ENCODE results near the gene CPPED1. TPM values are rescaled to one million over a fixed set of nuclear protein-coding genes. Genes with fewer than 3 reads are reported as not detected.

Gene CPPED1, protein sequence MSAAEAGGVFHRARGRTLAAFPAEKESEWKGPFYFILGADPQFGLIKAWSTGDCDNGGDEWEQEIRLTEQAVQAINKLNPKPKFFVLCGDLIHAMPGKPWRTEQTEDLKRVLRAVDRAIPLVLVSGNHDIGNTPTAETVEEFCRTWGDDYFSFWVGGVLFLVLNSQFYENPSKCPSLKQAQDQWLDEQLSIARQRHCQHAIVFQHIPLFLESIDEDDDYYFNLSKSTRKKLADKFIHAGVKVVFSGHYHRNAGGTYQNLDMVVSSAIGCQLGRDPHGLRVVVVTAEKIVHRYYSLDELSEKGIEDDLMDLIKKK
- 10 to 100 TPM; 11.3 to 26.8 TPM for total RNA-seq

DNA sequence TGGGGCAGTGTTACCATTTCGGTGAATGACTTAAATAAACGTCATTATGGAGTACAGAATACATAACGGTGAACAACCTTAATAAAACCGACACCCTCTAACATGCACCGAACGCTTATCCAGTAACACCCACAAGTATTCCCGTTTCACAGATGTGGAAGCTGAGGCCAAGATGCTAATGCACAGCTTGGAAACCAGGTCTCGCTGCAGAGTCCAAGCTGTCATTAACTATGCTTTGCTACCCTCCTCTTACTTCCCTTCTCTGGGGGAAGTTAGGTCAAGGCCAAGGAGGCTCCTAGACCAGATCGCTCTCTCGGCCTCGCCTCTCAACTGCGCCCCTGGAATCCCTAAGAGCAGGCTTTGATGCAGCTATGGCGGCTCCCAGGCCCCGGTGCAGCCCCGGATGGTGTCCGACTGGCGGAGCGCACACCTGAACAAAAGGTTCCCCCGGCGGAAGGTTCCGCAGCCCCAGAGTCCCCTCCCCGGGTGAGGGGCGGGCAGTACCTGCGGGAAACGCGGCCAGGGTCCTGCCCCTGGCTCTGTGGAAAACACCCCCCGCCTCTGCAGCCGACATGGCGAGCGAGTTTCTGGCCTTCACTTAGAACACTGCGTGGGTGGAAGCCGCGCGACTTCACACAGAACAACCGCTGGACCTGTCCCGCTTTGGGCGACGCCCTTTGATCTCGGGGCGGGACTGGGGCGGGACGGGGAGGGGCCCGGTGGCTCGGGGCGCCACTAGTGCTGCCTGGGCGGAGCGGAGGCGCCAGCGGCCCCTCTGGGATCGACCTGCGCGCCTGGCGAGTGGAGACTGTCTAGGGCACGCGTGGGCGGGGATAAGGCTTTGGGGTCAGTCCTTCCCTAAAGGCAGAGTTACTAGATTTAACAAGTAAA lies at the start of gene CPPED1:
Gene CPPED1, minus strand, starts transcription at position 685 of the 891 bp plus-strand sequence. Its CDS starts 111 bp downstream, at position 574.
- H3K27ac Mint-ChIP-seq: peak within 1 kb of the TSS; percentile 61 to 75
- H3K9me3 Mint-ChIP-seq: peaks cover 7% of the 10 kb centered on the region
- peaks cover 0 to 2% of the 10 kb centered on the region in 2 donors for H3K27me3 Mint-ChIP-seq
- H3K4me1 Mint-ChIP-seq (ENCODE audit: low read depth in 2 of 2): peaks cover 26 to 35% of the 10 kb centered on the region in 2 donors
- H3K4me3 Mint-ChIP-seq: peak within 1 kb of the TSS; percentile 99
- DNase-seq (ENCODE audit: low spot score) (peak; percentile 93), ATAC-seq (peak; percentile 96 to 98)
- peaks cover 5% of the 10 kb centered on the region for H3K36me3 Mint-ChIP-seq

- Mint-ChIP-seq H3K9me3 (no peaks in the 10 kb centered on the region), H3K4me3 (no peak overlapping the region), H3K27ac (no peak overlapping the region), H3K36me3 (no peaks in the 10 kb centered on the region), H3K27me3 (peaks cover 6 to 14% of the 10 kb centered on the region in 2 donors), H3K4me1 (ENCODE audit: low read depth in 2 of 2) (no peaks in the 10 kb centered on the region)
- DNase-seq (ENCODE audit: low spot score) (no peak), ATAC-seq (no peak)
Observed at GRCh38 chr16:12850186-12850585, 46.5 kb upstream of the CPPED1 start.

DNA sequence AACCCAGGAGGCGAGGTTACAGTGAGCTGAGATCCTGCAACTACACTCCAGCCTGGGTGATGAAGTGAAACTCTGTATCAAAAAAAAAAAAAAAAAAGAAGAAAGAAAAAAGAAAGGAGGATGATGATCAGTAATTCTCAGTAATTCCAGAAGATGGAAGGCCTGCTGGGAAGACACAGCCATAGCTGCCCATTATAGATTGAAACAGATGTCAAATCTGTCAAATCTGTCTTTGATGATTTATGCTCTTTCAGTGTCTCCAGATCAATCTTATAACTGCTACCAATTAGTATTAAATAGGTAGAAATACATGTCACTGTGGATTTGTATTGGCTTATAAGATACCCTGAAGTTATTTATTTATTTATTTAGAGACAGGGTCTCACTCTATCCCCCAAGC lies 42.9 kb upstream of the CPPED1 start:
- H3K27ac Mint-ChIP-seq: no peak overlapping the region
- H3K27me3 Mint-ChIP-seq: peaks cover 11 to 15% of the 10 kb centered on the region in 2 donors
- ATAC-seq (no peak), DNase-seq (ENCODE audit: low spot score) (no peak)
- H3K36me3 Mint-ChIP-seq: no peaks in the 10 kb centered on the region
- H3K9me3 Mint-ChIP-seq: no peaks in the 10 kb centered on the region
- no peak overlapping the region for H3K4me3 Mint-ChIP-seq
- H3K4me1 Mint-ChIP-seq (ENCODE audit: low read depth in 2 of 2): no peaks in the 10 kb centered on the region

DNA sequence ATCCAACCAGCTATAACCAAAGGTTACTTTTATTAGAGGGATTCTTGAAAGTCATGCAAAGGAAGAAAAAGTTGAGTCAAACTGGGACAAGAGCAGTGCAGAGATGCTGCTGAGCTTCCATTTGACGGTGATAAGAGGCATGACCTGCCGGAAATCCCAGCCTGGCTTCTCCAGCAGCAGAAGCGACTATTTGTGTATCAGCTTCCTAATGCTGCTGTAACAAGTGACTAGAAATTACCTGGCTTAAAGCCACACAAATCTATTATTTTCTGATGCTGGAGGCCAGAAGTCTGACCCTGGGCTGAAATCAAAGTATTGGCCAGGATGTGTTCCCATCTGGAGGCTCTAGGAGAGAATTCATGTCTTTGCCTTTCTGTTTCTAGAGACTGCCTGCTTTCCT lies 41.6 kb upstream of the CPPED1 start:
- no peaks in the 10 kb centered on the region for H3K36me3 Mint-ChIP-seq
- no peak for ATAC-seq
- H3K27ac Mint-ChIP-seq: no peak overlapping the region
- H3K9me3 Mint-ChIP-seq: no peaks in the 10 kb centered on the region
- H3K4me3 Mint-ChIP-seq: no peak overlapping the region
- peaks cover 15 to 23% of the 10 kb centered on the region in 2 donors for H3K27me3 Mint-ChIP-seq
- no peaks in the 10 kb centered on the region for H3K4me1 Mint-ChIP-seq (ENCODE audit: low read depth in 2 of 2)
- DNase-seq (ENCODE audit: low spot score): no peak

DNA sequence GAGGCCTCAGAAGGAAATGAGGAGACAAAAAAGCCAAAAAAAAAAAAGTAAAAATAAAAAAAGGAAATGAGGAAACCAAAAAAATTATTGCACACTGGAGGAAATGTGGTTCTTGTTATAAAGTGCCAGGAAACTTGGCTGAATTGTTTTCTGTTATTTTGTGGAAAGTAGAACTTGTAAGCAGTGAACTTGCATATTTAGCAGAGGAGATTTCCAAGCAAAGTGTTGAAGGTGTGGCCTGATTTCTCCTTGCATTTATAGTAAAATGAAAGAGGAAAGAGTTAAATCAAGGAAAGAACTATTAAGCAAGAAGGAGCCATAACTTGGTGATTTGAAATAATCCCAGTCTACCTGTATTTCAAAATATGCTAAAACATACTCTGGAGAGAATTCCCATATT lies 34.1 kb upstream of the CPPED1 start:
- H3K36me3 Mint-ChIP-seq: no peaks in the 10 kb centered on the region
- no peak overlapping the region for H3K4me3 Mint-ChIP-seq
- no peak overlapping the region for H3K27ac Mint-ChIP-seq
- H3K9me3 Mint-ChIP-seq: no peaks in the 10 kb centered on the region
- peaks cover 15 to 20% of the 10 kb centered on the region in 2 donors for H3K27me3 Mint-ChIP-seq
- DNase-seq (ENCODE audit: low spot score): no peak
- no peaks in the 10 kb centered on the region for H3K4me1 Mint-ChIP-seq (ENCODE audit: low read depth in 2 of 2)
- ATAC-seq: no peak

- no peak overlapping the region for H3K4me3 Mint-ChIP-seq
- ATAC-seq: no peak
- H3K27me3 Mint-ChIP-seq: peaks cover 19 to 20% of the 10 kb centered on the region in 2 donors
- H3K4me1 Mint-ChIP-seq (ENCODE audit: low read depth in 2 of 2): no peaks in the 10 kb centered on the region
- DNase-seq (ENCODE audit: low spot score): no peak
- H3K9me3 Mint-ChIP-seq: no peaks in the 10 kb centered on the region
- H3K27ac Mint-ChIP-seq: no peak overlapping the region
- no peaks in the 10 kb centered on the region for H3K36me3 Mint-ChIP-seq
Observed at GRCh38 chr16:12837291-12837690, 33.6 kb upstream of the CPPED1 start.

GRCh38 chr16:12833926-12834325 lies 30.2 kb upstream of the CPPED1 start:
- DNase-seq (ENCODE audit: low spot score) (no peak), ATAC-seq (no peak)
- H3K27ac Mint-ChIP-seq: no peak overlapping the region

DNA sequence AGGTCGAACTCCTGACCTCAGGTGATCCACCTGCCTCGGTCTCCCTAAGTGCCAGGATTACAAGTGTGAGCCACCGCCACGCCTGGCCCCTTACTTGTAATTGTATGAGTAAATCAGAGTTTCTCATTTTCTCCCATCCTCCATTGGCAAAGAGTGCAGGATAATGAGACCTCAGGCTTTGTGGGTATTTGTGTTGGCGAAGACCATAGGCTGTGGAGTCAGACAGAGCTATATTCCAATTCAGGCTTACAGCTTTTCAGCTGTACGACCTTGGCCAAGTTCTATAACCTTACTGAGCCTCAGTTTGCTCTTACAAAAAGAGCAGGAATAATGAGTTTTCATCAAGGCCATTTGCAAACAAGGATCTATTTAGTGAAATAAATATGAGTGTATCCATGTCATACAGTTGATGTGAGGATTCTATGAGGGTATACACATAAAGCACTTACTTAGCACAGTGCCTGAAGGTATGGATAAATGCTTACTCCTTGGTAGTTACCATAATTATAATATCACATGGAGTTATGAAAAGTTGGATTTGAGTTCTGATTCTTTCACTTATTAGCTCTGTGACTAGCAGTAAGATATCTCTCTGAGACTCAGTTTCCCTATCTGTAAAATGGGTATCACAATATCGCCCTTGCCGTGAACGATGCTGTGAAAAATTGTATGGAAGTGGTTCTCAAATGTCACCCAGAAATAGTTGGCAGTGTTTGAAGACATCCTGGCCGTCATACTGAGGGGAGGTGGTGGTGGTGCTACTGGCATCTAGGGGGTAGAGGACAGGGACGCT lies 25.6 kb upstream of the CPPED1 start:
- DNase-seq (ENCODE audit: low spot score) (no peak), ATAC-seq (no peak)
- H3K9me3 Mint-ChIP-seq: no peaks in the 10 kb centered on the region
- no peaks in the 10 kb centered on the region for H3K36me3 Mint-ChIP-seq
- no peak overlapping the region for H3K27ac Mint-ChIP-seq
- peaks cover 17 to 24% of the 10 kb centered on the region in 2 donors for H3K27me3 Mint-ChIP-seq
- no peaks in the 10 kb centered on the region for H3K4me1 Mint-ChIP-seq (ENCODE audit: low read depth in 2 of 2)
- no peak overlapping the region for H3K4me3 Mint-ChIP-seq

More at GRCh38 chr16:12833926-12834325, 30.2 kb upstream of the CPPED1 start:
- Mint-ChIP-seq H3K4me1 (ENCODE audit: low read depth in 2 of 2) (no peaks in the 10 kb centered on the region), H3K27me3 (peaks cover 7 to 17% of the 10 kb centered on the region in 2 donors), H3K36me3 (no peaks in the 10 kb centered on the region), H3K9me3 (no peaks in the 10 kb centered on the region), H3K4me3 (no peak overlapping the region)

DNA sequence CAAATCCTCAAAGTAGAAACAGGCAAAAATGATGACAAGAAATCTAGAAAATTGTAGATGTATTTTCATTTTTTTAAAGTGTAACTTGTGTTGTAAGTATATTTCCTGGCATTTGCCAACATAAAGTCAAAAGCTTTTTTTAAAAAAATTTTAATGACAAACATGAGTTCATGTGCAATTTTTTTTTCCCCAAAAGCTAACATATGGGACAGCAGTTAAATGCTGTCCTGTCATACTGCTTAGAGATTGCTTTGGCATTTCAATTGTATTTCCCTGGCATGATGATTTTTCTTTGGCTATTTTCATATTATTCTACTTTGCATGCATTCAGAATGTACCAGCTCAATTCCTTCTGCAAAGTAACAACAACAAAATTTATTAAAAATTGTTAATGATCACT lies 24.5 kb upstream of the CPPED1 start:
- no peak for DNase-seq (ENCODE audit: low spot score)
- no peaks in the 10 kb centered on the region for H3K4me1 Mint-ChIP-seq (ENCODE audit: low read depth in 2 of 2)

GRCh38 chr16:12826559-12826958 lies 22.9 kb upstream of the CPPED1 start:
- no peak for DNase-seq (ENCODE audit: low spot score)
- no peak for ATAC-seq
- Mint-ChIP-seq H3K9me3 (no peaks in the 10 kb centered on the region), H3K4me3 (no peak overlapping the region), H3K36me3 (no peaks in the 10 kb centered on the region), H3K27me3 (peaks cover 18% of the 10 kb centered on the region in 2 donors), H3K4me1 (ENCODE audit: low read depth in 2 of 2) (no peaks in the 10 kb centered on the region), H3K27ac (no peak overlapping the region)

More for the DNA sequence above, 24.5 kb upstream of the CPPED1 start:
- Mint-ChIP-seq H3K4me3 (no peak overlapping the region), H3K36me3 (no peaks in the 10 kb centered on the region), H3K27me3 (peaks cover 14 to 24% of the 10 kb centered on the region in 2 donors), H3K9me3 (no peaks in the 10 kb centered on the region), H3K27ac (no peak overlapping the region)
- no peak for ATAC-seq

GRCh38 chr16:12819126-12820117 lies 15.7 kb upstream of the CPPED1 start:
- Mint-ChIP-seq H3K4me3 (no peak overlapping the region), H3K27ac (no peak overlapping the region), H3K9me3 (no peaks in the 10 kb centered on the region), H3K27me3 (peaks cover 8 to 15% of the 10 kb centered on the region in 2 donors), H3K4me1 (ENCODE audit: low read depth in 2 of 2) (peaks cover 4 to 6% of the 10 kb centered on the region in 2 donors), H3K36me3 (no peaks in the 10 kb centered on the region)
- ATAC-seq (peak; percentile 65 to 75), DNase-seq (ENCODE audit: low spot score) (peak; percentile 82)

- H3K9me3 Mint-ChIP-seq: no peaks in the 10 kb centered on the region
- DNase-seq (ENCODE audit: low spot score) (no peak), ATAC-seq (no peak)
- no peak overlapping the region for H3K27ac Mint-ChIP-seq
- no peaks in the 10 kb centered on the region for H3K36me3 Mint-ChIP-seq
- no peak overlapping the region for H3K4me3 Mint-ChIP-seq
- H3K27me3 Mint-ChIP-seq: peaks cover 8 to 15% of the 10 kb centered on the region in 2 donors
- peaks cover 4 to 6% of the 10 kb centered on the region in 2 donors for H3K4me1 Mint-ChIP-seq (ENCODE audit: low read depth in 2 of 2)
Observed at GRCh38 chr16:12818326-12818725, 14.6 kb upstream of the CPPED1 start.

Measured in natural killer cell treated with Interleukin-12 subunit alpha and Interleukin-12 subunit beta and Interleukin-15 and Interleukin-18, amount 100 ng/mL, for 72 hours (primary cell).